ENCODE results near the gene GNG2.

The GNG2 gene

GRCh38 chr14:51993285-51993920 lies 133.0 kb downstream of the GNG2 start (continued):
- no peak for TF ChIP-seq PRDM10 (tag by site-specific recombination; IDR thresholded peaks at IDR 0.05)
- no peak for TF ChIP-seq MYNN (tag by site-specific recombination; IDR thresholded peaks at IDR 0.05; ENCODE audit: borderline replicate concordance)
- TF ChIP-seq, protein P1, sequence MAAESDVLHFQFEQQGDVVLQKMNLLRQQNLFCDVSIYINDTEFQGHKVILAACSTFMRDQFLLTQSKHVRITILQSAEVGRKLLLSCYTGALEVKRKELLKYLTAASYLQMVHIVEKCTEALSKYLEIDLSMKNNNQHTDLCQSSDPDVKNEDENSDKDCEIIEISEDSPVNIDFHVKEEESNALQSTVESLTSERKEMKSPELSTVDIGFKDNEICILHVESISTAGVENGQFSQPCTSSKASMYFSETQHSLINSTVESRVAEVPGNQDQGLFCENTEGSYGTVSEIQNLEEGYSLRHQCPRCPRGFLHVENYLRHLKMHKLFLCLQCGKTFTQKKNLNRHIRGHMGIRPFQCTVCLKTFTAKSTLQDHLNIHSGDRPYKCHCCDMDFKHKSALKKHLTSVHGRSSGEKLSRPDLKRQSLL (tag by site-specific recombination; IDR thresholded peaks at IDR 0.05) = no peak

DNA sequence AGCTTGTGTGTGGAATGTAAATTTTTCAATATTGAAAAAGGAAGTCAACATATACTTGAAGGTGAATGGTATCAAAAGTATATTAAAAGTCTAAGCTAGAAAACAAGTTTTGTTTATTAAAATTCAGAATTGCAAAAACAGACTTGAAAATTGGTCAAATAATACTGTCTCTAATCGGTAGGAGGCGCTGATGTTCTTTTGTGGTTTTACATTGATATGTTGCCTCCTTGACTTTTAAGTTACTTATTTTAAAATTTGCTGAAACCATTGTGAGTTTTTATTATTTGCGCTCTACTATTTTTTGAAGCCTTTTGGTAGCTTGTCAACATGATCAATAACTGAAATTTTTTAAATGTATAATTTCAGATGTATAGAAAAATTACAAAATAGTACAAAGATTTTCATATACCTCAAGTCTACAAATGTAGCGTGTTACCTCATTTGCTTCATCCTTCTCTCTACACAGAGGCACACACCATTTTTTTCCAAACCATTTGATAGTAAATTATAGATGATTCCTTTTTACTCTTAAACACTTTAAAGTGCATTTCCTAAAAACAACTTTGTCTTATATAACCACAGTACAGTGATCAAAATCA lies 135.8 kb downstream of the GNG2 start:
- ChIA-PET POLR2A (interaction anchor here (1.5 kb wide), 1 partner anchor 73 kb away, joined by 3 read pairs; the partner anchor contains the start of gene NID2), CTCF (interaction anchor here (0.6 to 2.0 kb wide), 13 partner anchors 10 to 1007 kb away, joined by 3 to 19 read pairs (median 3); no protein-coding TSS in a partner anchor)
- Histone ChIP-seq H3K4me1 (ENCODE audit: control insufficient read depth, insufficient read depth, low read length) (no peaks in the 10 kb centered on the region), H3K4me3 (ENCODE audit: low read depth, low read length) (no peak overlapping the region), H3K27ac (ENCODE audit: extremely low read depth, low read depth, low read length) (no peak overlapping the region), H3K36me3 (ENCODE audit: control insufficient read depth in 2 of 2, insufficient read depth in 1 of 2, low read length in 2 of 2) (peaks cover 66 to 95% of the 10 kb centered on the region in 2 experiments), H3K9me3 (ENCODE audit: control insufficient read depth, insufficient read depth, low read depth, low read length) (no peaks in the 10 kb centered on the region)
- TF ChIP-seq, protein P1 (tag by site-specific recombination; IDR thresholded peaks at IDR 0.05) = no peak
- TF ChIP-seq ZSCAN30 (tag by site-specific recombination; IDR thresholded peaks at IDR 0.05) (no peak), ZNF560 (tag by site-specific recombination; IDR thresholded peaks at IDR 0.05; ENCODE audit: borderline replicate concordance) (no peak), BCL11A (tag by site-specific recombination; IDR thresholded peaks at IDR 0.05; ENCODE audit: low read depth) (no peak), ZBTB20 (tag by site-specific recombination; IDR thresholded peaks at IDR 0.05) (no peak), ZNF623 (tag by site-specific recombination; IDR thresholded peaks at IDR 0.05) (no peak), ZNF274 (IDR thresholded peaks at IDR 0.05; ENCODE audit: low read length) (no peak), ZNF274 (tag by site-specific recombination; IDR thresholded peaks at IDR 0.05; ENCODE audit: borderline replicate concordance) (no peak), OVOL3 (tag by site-specific recombination; IDR thresholded peaks at IDR 0.05) (no peak), ZNF510 (tag by site-specific recombination; IDR thresholded peaks at IDR 0.05; ENCODE audit: insufficient replicate concordance) (no peak), ZNF311 (tag by site-specific recombination; IDR thresholded peaks at IDR 0.05; ENCODE audit: borderline replicate concordance) (no peak), ZNF654 (tag by site-specific recombination; IDR thresholded peaks at IDR 0.05; ENCODE audit: low read depth) (no peak)
- TF ChIP-seq, protein P2, sequence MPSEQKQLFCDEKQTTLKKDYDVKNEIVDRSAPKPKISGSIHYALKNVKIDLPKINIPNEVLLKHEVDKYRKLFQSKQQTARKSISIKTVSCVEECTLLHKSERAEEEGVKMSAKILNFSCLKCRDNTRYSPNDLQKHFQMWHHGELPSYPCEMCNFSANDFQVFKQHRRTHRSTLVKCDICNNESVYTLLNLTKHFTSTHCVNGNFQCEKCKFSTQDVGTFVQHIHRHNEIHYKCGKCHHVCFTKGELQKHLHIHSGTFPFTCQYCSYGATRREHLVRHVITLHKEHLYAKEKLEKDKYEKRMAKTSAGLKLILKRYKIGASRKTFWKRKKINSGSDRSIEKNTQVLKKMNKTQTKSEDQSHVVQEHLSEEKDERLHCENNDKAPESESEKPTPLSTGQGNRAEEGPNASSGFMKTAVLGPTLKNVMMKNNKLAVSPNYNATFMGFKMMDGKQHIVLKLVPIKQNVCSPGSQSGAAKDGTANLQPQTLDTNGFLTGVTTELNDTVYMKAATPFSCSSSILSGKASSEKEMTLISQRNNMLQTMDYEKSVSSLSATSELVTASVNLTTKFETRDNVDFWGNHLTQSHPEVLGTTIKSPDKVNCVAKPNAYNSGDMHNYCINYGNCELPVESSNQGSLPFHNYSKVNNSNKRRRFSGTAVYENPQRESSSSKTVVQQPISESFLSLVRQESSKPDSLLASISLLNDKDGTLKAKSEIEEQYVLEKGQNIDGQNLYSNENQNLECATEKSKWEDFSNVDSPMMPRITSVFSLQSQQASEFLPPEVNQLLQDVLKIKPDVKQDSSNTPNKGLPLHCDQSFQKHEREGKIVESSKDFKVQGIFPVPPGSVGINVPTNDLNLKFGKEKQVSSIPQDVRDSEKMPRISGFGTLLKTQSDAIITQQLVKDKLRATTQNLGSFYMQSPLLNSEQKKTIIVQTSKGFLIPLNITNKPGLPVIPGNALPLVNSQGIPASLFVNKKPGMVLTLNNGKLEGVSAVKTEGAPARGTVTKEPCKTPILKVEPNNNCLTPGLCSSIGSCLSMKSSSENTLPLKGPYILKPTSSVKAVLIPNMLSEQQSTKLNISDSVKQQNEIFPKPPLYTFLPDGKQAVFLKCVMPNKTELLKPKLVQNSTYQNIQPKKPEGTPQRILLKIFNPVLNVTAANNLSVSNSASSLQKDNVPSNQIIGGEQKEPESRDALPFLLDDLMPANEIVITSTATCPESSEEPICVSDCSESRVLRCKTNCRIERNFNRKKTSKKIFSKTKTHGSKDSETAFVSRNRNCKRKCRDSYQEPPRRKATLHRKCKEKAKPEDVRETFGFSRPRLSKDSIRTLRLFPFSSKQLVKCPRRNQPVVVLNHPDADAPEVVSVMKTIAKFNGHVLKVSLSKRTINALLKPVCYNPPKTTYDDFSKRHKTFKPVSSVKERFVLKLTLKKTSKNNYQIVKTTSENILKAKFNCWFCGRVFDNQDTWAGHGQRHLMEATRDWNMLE (tag by site-specific recombination; conservative IDR thresholded peaks at IDR 0.05; ENCODE audit: low read depth) = no peak
